Panc1 (cell line): ENCODE data around the gene ACTA2.

Experiments
- POLR2AphosphoS5 ChIP-seq: IDR thresholded peaks from 2 replicates; pipeline ENCODE4 v1.6.1; 2012; ENCODE audit warnings: mild to moderate bottlenecking, low read depth, low read length, moderate library complexity
- TF ChIP-seq, protein P1 (sequence below): fragments of 450-650 bp; IDR thresholded peaks from 2 replicates; pipeline ENCODE4 v1.5.1; 2017; ENCODE audit warnings: mild to moderate bottlenecking
- TF ChIP-seq, protein P2 (sequence below), 2 experiments: IDR thresholded peaks; 2 replicates each; pipeline ENCODE4 v1.6.1; 2011 to 2012; ENCODE audit warnings: low read depth in 2 of 2, control low read depth in 1 of 2, low read length in 1 of 2, mild to moderate bottlenecking in 1 of 2, moderate library complexity in 1 of 2; ENCODE audit not compliant: insufficient read depth in 1 of 2

DNA sequence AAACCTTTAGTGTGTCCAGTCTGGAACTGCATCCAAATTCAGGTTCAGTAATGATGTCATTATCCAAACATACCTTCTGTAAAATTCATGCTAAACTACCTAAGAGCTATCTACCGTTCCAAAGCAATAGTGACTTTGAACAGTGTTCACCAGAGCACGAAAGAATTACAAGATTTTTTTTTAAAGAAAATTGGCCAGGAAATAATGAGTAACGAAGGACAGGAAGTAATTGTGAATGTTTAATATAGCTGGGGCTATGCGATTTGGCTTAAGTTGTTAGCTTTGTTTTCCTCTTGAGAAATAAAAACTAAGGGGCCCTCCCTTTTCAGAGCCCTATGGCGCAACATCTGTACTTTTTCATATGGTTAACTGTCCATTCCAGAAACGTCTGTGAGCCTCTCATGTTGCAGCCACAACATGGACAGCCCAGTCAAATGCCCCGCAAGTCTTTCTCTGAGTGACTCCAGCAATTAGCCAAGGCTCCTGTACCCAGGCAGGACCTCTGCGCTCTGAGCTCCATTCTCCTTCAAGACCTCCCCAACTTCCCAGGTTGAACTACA, 37.3 kb upstream of the ACTA2 start:
- TF ChIP-seq, protein P1, sequence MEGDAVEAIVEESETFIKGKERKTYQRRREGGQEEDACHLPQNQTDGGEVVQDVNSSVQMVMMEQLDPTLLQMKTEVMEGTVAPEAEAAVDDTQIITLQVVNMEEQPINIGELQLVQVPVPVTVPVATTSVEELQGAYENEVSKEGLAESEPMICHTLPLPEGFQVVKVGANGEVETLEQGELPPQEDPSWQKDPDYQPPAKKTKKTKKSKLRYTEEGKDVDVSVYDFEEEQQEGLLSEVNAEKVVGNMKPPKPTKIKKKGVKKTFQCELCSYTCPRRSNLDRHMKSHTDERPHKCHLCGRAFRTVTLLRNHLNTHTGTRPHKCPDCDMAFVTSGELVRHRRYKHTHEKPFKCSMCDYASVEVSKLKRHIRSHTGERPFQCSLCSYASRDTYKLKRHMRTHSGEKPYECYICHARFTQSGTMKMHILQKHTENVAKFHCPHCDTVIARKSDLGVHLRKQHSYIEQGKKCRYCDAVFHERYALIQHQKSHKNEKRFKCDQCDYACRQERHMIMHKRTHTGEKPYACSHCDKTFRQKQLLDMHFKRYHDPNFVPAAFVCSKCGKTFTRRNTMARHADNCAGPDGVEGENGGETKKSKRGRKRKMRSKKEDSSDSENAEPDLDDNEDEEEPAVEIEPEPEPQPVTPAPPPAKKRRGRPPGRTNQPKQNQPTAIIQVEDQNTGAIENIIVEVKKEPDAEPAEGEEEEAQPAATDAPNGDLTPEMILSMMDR = no peak
- no peak for TF ChIP-seq POLR2AphosphoS5
- TF ChIP-seq, protein P2, sequence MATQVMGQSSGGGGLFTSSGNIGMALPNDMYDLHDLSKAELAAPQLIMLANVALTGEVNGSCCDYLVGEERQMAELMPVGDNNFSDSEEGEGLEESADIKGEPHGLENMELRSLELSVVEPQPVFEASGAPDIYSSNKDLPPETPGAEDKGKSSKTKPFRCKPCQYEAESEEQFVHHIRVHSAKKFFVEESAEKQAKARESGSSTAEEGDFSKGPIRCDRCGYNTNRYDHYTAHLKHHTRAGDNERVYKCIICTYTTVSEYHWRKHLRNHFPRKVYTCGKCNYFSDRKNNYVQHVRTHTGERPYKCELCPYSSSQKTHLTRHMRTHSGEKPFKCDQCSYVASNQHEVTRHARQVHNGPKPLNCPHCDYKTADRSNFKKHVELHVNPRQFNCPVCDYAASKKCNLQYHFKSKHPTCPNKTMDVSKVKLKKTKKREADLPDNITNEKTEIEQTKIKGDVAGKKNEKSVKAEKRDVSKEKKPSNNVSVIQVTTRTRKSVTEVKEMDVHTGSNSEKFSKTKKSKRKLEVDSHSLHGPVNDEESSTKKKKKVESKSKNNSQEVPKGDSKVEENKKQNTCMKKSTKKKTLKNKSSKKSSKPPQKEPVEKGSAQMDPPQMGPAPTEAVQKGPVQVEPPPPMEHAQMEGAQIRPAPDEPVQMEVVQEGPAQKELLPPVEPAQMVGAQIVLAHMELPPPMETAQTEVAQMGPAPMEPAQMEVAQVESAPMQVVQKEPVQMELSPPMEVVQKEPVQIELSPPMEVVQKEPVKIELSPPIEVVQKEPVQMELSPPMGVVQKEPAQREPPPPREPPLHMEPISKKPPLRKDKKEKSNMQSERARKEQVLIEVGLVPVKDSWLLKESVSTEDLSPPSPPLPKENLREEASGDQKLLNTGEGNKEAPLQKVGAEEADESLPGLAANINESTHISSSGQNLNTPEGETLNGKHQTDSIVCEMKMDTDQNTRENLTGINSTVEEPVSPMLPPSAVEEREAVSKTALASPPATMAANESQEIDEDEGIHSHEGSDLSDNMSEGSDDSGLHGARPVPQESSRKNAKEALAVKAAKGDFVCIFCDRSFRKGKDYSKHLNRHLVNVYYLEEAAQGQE (IDR thresholded peaks at IDR 0.05; ENCODE audit: insufficient read depth in 1 of 2, low read depth in 2 of 2, low read length in 1 of 2) = no peak
